A673 (cell line): ENCODE results near the gene PDE6D. TPM values are rescaled to one million over a fixed set of nuclear protein-coding genes. Genes with fewer than 3 reads are reported as not detected.

Source experiments
- BruUV-seq: library from RNA; stranded (reverse); fragments of 400-500 nt; replicated peaks from 2 replicates; lab custom pipeline; 2021; lab: Mats Ljungman, UMichigan
- CTCF ChIA-PET: fragments of 300-600 bp; sonication (Branson Sonifier 250); formaldehyde crosslinking; loops from one replicate; lab custom pipeline; 2022; ENCODE audit warnings: antibody characterized with exemption; lab: Charles Lee
- POLR2A ChIA-PET: fragments of 300-600 bp; sonication (Branson Sonifier 250); formaldehyde crosslinking; loops from one replicate; lab custom pipeline; 2022; ENCODE audit warnings: antibody characterized with exemption; ENCODE audit not compliant: low non-redundant PET; lab: Charles Lee
- DNase-seq: peaks from one replicate; pipeline ENCODE4 v3.0.0-alpha.2; 2015; ENCODE audit warnings: low spot score
- H3K27ac ChIP-seq: fragments of 200-600 bp; sonication (generic); 2 replicates; pipeline ENCODE4 v1.5.1; 2016; ENCODE audit warnings: mixed run types, low read depth, mild to moderate bottlenecking, mixed read lengths, antibody characterized with exemption, low read length; ENCODE audit not compliant: poor library complexity, severe bottlenecking
- H3K27me3 ChIP-seq: fragments of 200-600 bp; sonication (generic); replicated peaks from 2 replicates; pipeline ENCODE4 v1.6.1; 2017; ENCODE audit warnings: mixed run types, low read depth, mild to moderate bottlenecking, mixed read lengths, antibody characterized with exemption, low read length; ENCODE audit not compliant: insufficient read depth, poor library complexity
- H3K36me3 ChIP-seq: fragments of 200-600 bp; sonication (generic); 2 replicates; pipeline ENCODE4 v1.6.1; 2016; ENCODE audit warnings: mixed run types, mild to moderate bottlenecking, mixed read lengths, antibody characterized with exemption, low read length; ENCODE audit not compliant: insufficient read depth, poor library complexity, severe bottlenecking
- H3K4me1 ChIP-seq: fragments of 200-600 bp; sonication (generic); 2 replicates; pipeline ENCODE4 v1.6.1; 2017; ENCODE audit warnings: mixed run types, mild to moderate bottlenecking, mixed read lengths, antibody characterized with exemption, low read length; ENCODE audit not compliant: insufficient read depth, poor library complexity, severe bottlenecking
- H3K4me3 ChIP-seq: fragments of 200-600 bp; sonication (generic); 2 replicates; pipeline ENCODE4 v1.5.1; 2016; ENCODE audit warnings: low read depth, mixed run types, mild to moderate bottlenecking, mixed read lengths, low read length; ENCODE audit not compliant: poor library complexity, severe bottlenecking
- H3K9me3 ChIP-seq: fragments of 200-600 bp; sonication (generic); 2 replicates; pipeline ENCODE4 v1.6.1; 2016; ENCODE audit warnings: mixed run types, low read depth, mild to moderate bottlenecking, mixed read lengths, antibody characterized with exemption, low read length; ENCODE audit not compliant: poor library complexity, severe bottlenecking
- CTCF ChIP-seq: fragments of 300-800, 200-600 bp; sonication (generic); conservative IDR thresholded peaks from 2 replicates; pipeline ENCODE4 v1.5.1; 2017; ENCODE audit warnings: low read depth, mild to moderate bottlenecking, antibody characterized with exemption, low read length, moderate library complexity, mixed read lengths
- EZH2 ChIP-seq: fragments of 200-600 bp; sonication (generic); IDR thresholded peaks from 2 replicates; pipeline ENCODE4 v1.6.1; 2017; ENCODE audit warnings: borderline replicate concordance, low read depth, mild to moderate bottlenecking, mixed read lengths, antibody characterized with exemption, low read length; ENCODE audit not compliant: poor library complexity, severe bottlenecking
- intact Hi-C: fragments of 100-400 bp; cut with micrococcal nuclease; formaldehyde crosslinking; loops from one replicate; pipeline ENCODE4 v1.10.0; 2022; ENCODE audit not compliant: unreplicated experiment
- total RNA-seq: library from RNA; stranded (reverse); gene quantifications from 2 replicates; pipeline ENCODE4 v1.2.3, GENCODE V29; 2021

The PDE6D gene
- total RNA-seq, 1 experiment from 2014 or later = 19.7 TPM

DNA sequence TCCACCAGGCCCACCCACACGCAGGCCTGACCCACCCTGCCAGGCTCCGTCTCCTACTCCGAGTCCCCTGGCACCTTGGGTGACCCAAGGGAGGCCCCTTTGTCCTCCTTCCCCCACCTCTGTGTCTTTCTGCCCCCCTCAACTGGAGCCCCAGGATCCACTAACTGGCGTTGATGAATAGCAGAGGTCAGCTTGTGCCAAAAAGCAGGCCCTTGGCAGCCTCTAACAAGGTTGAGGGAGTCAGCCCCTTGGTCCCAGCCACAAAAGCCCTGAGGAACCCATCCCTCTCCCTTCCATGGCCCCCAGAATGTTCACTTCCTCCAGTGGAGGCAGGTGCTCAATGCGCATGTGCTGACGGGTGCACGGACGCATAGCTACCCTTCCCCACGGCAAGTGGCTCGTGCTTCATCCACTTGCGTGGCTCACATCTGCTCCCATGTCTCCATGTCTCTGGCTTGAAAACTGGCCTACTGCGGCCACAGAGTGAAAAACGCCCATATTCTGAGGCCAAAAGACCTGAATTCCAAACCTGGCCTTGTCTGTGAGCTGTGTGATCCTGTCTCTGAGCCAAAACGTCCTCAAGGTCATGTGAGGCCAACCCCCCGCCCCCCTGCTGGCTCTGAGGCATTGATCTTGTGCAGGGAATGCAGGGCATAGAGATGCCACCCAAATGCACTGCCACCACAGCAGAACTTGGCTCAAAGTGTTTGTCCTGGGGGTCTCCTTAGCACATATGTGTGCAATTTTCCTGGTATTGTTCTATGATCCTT lies 91.8 kb downstream of the PDE6D start:
- Histone ChIP-seq H3K36me3 (no peaks in the 10 kb centered on the region), H3K4me3 (no peak overlapping the region), H3K9me3 (no peaks in the 10 kb centered on the region), H3K4me1 (no peaks in the 10 kb centered on the region), H3K27me3 (no peaks in the 10 kb centered on the region), H3K27ac (no peak overlapping the region)
- TF ChIP-seq CTCF (no peak), EZH2 (no peak)
- ChIA-PET POLR2A (no interaction called here), CTCF (interaction anchor here (1.2 kb wide), 1 partner anchor 12 kb away, joined by 6 read pairs; no protein-coding TSS in a partner anchor)
- intact Hi-C loops = no loop called here
- BruUV-seq = no TSS peak
- DNase-seq = no peak

DNA sequence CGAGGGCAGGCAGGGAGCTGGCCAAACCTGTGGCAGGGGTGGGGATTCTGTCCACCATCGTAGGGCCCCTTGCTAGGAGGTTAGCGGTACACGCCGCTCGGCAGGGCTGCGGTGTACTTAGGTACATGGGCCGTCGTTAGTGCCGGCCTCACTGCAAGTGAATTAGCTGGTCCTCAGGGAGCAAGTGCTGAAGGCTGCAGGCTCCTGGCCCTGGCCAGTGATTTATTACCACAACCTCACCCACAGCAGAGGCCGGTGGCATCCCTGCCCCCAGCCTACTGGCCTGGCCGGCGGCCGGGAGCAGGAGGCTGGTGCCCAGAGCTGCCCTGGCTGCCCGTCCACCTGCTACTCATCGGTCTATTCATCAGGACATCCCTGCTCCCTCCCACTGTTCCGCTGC lies 92.4 kb downstream of the PDE6D start:
- no peak for DNase-seq
- TF ChIP-seq CTCF (no peak), EZH2 (no peak)
- H3K4me1 ChIP-seq = no peaks in the 10 kb centered on the region
- no peaks in the 10 kb centered on the region for H3K36me3 ChIP-seq
- CTCF ChIA-PET = no interaction called here
- no peaks in the 10 kb centered on the region for H3K9me3 ChIP-seq
- no TSS peak for BruUV-seq
- no peak overlapping the region for H3K4me3 ChIP-seq
- H3K27ac ChIP-seq = no peak overlapping the region
- POLR2A ChIA-PET = no interaction called here
- no peaks in the 10 kb centered on the region for H3K27me3 ChIP-seq
- intact Hi-C loops = no loop called here

- H3K9me3 ChIP-seq = no peaks in the 10 kb centered on the region
- intact Hi-C loops = no loop called here
- CTCF ChIA-PET = no interaction called here
Measured at GRCh38 chr2:231687961-231688360, 93.1 kb downstream of the PDE6D start.

More at GRCh38 chr2:231687961-231688360, 93.1 kb downstream of the PDE6D start:
- no peak overlapping the region for H3K4me3 ChIP-seq
- BruUV-seq = no TSS peak
- no peak for TF ChIP-seq CTCF
- no peak for TF ChIP-seq EZH2
- no peak for DNase-seq
- POLR2A ChIA-PET = no interaction called here
- H3K27ac ChIP-seq = no peak overlapping the region
- H3K36me3 ChIP-seq = no peaks in the 10 kb centered on the region
- H3K4me1 ChIP-seq = no peaks in the 10 kb centered on the region
- no peaks in the 10 kb centered on the region for H3K27me3 ChIP-seq
